ENCODE measurements around the gene PLEKHJ1.

The PLEKHJ1 gene

DNA sequence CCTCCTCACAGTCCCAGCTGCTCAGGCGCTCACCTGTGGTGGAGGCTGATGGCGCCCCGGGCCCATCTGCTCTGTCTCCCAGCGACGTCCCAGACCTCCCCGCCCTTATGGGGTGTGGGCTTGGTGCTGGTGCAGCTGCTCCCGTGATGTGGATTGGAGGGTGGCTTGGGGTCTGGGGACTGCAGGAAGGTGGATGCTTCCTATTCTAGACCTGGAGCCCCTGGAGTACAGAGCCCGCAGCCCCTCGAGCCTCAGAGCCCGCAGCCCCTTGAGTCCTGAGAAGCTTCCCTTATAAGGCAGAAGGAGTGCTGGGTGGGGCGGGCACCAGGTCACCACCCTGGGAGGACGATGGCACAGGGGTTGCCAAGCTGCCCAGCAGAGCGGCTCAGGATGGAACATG lies 40.8 kb downstream of the PLEKHJ1 start:
- no peak for DNase-seq

DNA sequence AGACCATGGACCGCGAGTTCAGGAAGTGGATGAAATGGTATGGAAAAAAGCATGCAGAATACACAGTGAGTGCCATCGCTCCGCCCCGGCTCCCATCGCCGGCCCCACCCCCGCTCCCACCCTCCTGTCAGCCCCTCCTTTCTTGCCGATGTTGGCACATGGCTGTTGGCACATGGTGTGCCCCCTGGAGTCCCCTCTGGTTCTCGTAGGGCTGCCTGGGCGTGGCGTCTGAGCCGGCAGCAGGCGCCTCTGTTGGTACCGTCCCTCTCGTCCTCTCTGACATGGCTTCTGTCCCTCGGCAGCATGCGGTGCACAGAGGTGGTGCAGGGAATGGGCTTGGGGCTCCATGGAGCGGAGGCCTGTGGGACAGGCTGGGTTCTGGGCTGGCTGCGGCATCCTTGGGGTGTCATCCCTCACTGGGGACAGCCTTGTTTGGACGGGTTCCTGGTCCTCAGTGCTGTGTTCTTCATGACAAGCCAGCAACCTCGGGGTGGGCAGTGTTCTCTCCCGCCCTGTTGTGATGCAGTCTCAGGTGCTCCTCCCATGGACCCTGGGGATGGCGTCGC lies 41.5 kb downstream of the PLEKHJ1 start:
- DNase-seq: no peak

DNA sequence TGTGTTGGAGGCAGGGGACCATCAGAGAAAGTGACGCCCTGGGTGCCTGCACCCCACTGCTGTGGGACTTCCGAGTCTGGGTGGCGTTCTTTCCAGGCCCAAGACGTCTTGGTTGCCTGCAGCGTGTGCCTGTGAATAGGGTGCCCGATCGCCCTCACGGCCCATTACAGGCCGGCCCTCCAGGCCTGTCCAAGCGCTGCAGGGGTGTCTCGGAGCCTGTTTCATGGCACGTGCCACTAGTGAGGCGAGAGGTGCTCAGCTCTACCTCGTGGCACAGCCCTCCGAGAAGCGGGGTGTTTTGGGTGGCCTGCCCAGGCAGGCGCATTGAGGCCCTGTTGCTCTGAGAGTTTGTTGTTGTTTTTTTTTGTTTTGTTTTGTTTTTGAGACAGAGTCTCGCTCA lies 42.3 kb downstream of the PLEKHJ1 start:
- no peak for DNase-seq

DNA sequence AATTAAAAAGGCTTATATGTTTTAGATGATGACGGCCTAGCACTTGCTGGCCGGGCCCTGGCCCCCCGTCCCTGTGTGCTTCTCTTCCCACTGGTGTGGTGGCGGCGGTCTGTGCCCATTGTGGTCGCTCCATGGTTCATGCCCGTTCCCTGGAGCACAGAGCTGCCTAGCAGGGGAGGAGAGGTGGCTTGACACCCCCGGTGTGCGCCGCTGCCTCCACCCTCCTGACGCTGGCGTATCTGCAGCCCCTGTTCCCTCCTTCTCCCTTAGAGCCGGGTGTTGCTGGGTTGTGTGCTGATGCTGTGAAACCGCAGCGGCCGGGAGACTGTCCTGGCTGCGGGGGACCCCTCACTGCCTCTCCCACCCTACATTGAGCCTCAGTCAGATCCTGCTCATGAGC lies 43.3 kb downstream of the PLEKHJ1 start:
- DNase-seq: no peak

DNA sequence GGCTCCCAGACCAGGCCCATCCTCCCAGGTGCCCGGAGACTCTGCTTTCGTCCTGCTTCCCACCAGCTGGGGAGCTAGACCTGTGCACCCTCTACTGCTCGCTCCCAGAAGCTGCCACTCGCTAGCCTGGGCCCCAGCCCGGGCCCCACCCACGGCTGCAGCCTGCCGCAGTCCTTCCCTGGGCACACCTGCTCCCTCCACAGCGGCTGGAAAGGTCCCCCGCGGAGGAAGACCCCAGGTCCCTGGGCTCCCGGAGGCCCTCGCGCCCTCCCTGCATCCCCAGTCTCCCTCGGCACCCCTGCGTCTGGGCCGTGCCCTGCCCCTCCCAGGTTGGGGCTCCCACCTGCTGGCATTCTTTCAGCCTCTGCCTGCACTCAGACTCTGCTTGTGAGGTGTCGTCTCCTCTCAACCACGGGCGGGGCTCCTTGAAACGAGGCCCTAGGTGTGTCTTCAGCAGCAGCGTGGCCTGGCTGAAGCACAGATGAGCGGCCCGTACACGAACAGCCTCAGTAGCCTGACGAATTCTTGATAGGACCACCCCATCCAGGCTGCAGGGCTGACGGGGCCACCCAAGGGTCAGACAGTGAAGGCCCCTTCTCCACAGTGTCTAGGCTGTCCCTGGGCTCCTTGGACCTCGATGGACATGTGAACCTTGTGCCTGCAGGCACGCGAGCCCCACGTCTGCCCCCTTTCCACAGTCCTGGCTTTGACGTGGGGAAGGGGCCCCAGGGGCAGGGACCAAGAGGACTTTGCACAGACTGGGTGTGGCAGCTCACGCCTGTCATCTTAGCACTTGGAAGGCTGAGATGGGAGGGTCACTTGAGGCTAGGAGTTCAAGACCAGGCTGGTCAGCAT lies 44.4 kb downstream of the PLEKHJ1 start:
- peak; percentile 7 for DNase-seq

DNA sequence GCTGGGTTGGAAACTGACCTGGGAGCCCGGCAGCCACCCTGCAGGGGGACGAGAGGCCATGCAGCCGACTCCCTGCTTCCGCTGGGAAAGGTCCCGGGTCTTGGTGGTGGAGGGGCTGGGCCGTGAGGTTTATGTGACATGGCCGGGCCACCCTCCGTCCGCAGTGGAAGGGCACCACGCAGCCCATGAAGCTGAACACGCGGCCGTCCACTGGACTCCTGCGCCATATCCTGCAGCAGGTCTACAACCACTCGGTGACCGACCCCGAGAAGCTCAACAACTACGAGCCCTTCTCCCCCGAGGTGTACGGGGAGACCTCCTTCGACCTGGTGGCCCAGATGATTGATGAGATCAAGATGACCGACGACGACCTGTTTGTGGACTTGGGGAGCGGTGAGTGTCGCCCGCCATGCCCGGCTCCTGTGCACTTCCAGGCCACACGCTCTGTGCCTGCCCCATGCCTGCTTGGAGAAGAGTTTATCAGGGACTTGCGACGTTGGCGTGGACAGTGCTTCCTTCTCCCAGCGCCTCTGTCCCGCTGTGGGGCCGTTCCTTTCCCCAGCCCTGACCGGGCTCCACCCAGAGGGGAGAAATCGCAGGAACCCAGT lies 45.2 kb downstream of the PLEKHJ1 start:
- DNase-seq: no peak

DNA sequence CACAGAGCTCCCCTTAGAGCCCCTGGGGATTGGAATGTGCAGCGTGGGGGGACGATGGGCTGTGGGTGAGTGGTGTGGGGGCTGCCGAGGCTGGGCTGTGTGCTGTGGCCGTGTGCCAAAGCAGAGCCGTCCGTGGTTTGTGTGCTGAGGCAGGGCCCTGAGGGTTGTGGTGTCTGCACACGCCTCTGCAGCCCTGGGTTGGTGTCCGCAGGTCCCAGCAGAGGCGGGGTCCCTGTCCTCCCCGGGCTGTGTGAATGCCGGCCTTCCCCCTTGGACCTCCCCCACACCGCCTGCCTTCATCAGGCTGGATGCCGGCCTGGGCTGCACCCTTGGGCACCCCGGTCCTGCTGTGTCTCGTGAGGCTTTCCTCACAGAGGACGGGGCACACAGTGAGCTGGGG lies 46.2 kb downstream of the PLEKHJ1 start:
- peak; percentile 13 for DNase-seq

DNA sequence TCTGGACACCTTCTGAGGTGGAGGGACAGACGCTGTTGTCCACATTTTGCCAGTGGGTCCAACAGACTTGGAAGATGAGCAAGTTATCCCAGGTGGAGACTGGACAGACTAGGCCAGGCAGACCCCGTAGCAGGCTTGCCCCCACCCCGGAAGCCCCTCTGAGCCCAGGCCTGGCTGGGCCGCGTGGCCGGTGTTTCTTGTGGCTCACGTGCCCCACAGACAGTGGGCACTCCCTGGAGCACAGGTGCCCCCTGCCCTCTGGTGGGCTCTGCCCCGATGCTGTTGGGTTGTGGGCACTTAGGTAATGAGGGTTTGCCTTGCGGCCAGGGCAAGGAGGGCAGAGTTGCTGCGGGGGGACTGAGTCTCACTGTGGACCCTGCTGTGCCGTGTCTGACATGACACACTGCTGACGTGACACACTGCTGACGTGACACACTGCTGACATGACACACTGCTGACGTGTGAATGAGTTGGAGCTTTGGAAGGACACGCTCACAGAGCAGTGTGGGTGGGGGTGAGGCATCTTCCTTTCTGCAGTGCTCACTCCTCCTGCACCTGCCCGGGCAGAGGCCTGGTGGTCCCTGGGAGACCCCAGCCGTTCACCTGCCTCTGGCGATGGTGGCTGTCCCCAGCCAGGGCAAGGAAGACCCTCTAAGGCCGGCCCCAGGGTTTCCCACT lies 47.3 kb downstream of the PLEKHJ1 start:
- no peak for DNase-seq

DNA sequence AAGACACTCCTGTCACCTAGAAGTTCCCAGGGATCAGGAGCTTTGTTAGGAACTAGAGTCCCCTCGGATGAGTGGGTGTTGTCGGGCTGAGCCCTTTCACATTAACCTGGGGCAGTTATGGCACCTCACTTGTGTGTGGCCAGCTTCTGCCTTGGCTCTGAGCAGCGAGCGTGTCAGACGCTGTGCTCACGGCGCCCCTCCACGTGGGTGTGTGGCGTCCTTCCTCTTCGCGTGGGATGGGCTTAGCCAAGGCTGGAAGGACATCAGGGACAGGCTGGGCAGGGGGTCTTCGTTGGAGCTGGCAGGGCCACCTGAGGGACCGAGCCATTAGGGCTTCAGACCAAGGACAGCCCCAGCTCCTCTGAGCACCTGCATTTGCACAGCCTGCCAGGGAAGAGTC lies 49.0 kb downstream of the PLEKHJ1 start:
- DNase-seq: no peak

DNA sequence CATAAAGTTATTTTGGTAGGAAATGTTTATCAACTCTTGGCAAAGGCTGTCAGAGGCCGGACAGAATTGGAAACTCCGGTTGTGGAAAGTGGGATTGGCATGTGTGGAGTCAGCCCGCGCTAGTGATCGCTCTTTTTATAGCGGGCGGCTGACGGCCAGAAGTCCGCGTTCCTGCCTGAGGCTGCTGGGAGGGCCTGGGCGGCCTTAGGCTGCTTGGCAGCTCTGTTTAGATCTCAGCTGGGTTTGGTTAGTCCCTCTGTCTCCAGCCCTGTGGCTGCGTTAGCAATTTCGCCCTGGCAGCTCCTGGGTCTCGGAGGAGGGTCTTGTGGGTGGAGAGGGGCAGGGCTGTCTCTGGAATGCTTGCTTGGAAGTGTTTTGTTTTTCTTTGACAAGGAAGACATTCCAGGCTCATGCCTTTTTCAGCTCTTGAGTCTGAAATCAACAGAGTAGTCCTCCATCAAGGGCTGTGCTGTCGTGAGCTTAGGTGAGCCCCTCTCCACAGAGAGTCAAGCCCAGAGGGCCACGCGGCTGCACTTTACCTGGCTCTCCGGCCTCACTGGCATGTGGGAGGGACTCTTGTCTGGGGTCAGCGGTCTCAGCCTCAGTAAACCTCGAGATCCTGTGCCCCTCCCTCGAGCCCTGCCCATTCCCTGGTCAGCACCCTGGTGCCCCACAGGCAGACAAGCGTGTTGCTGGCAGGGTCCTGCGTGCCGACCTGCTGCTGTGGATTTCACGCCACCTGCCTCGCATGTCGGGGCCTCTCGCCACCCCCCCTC lies 49.9 kb downstream of the PLEKHJ1 start:
- no peak for DNase-seq

DNA sequence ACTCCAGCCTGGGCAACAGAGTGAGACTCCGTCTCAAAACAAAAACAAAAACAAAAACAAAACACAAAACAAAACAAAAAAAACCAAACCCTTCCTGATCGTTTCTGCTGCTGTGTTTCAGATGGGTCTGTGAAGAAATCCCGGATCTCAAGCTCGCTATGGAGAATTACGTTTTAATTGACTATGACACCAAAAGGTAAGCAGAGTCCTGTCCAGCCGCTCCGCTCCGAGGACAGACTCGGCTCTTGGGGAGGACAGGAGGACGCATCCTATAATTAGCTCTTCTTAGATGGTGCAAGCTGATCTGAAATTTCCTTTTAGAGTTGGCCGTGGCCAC lies 50.4 kb downstream of the PLEKHJ1 start:
- DNase-seq: no peak

DNA sequence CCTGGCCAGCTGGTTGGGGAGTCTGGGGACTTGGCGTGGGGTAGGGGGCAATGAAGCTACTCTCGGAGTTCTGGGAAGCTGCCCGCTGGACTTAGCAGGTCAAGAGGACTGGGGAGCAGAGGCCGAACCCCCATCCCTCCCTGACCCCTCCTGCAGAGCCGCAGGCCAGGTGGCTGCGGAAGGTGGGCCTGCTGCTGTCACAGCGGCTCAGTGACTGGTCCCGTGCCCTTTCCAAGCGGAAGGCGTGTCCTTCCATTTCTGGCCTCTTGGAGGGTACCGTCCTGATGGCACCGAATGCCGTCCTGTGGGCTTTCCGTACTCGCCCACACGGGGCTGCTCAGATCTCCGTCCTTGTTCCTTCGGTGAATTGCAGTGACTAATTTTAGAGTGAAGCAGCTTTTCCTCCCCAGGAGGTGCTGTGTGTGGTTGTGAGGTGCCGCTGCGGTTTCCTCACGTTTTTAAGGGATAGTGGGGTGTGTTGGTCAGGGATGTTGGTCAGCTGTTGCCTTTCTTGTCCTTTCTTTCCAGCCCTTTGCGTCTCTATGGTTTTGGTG lies 51.6 kb downstream of the PLEKHJ1 start:
- DNase-seq: no peak
